GM12878 (cell line): ENCODE results near the gene PDLIM5.

ENCODE experiments used
- HCFC1 ChIP-seq: fragments of 150-350 bp; IDR thresholded peaks from 2 replicates; pipeline ENCODE4 v1.6.1; 2014; ENCODE audit warnings: low read length
- SMAD1 ChIP-seq: fragments of 450-650 bp; IDR thresholded peaks from 2 replicates; pipeline ENCODE4 v1.6.1; 2018; ENCODE audit warnings: mild to moderate bottlenecking, low read depth; ENCODE audit not compliant: partially characterized antibody
- TF ChIP-seq, protein P1 (sequence below): fragments of 450-650 bp; IDR thresholded peaks from 2 replicates; pipeline ENCODE4 v1.6.1; 2017; ENCODE audit warnings: mild to moderate bottlenecking
- TF ChIP-seq, protein P2 (sequence below): IDR thresholded peaks from 2 replicates; pipeline ENCODE4 v1.6.1; 2012; ENCODE audit warnings: mild to moderate bottlenecking, low read depth, low read length

DNA sequence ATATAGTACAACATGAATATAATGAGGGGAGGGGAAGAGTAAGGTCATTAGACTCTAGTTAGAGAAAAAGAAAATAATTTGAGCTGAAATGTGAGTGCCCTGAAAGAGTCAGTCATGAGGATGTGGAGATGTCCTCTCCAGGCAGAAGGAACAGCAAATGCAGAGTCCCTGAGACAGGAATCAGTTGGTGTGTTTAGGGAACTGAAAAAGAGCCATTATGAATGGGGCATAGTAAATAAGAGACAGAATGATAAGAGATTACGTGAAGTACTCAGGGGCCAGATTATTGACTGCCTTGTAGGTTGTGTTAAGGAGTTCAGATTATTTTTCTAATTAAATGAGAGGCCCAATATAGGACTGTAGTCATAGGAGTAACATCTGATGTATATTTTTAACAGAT is 147.0 kb downstream of the PDLIM5 start:
- TF ChIP-seq HCFC1 (no peak), SMAD1 (no peak)
- TF ChIP-seq, protein P1, sequence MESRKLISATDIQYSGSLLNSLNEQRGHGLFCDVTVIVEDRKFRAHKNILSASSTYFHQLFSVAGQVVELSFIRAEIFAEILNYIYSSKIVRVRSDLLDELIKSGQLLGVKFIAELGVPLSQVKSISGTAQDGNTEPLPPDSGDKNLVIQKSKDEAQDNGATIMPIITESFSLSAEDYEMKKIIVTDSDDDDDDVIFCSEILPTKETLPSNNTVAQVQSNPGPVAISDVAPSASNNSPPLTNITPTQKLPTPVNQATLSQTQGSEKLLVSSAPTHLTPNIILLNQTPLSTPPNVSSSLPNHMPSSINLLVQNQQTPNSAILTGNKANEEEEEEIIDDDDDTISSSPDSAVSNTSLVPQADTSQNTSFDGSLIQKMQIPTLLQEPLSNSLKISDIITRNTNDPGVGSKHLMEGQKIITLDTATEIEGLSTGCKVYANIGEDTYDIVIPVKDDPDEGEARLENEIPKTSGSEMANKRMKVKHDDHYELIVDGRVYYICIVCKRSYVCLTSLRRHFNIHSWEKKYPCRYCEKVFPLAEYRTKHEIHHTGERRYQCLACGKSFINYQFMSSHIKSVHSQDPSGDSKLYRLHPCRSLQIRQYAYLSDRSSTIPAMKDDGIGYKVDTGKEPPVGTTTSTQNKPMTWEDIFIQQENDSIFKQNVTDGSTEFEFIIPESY: no peak
- TF ChIP-seq, protein P2, sequence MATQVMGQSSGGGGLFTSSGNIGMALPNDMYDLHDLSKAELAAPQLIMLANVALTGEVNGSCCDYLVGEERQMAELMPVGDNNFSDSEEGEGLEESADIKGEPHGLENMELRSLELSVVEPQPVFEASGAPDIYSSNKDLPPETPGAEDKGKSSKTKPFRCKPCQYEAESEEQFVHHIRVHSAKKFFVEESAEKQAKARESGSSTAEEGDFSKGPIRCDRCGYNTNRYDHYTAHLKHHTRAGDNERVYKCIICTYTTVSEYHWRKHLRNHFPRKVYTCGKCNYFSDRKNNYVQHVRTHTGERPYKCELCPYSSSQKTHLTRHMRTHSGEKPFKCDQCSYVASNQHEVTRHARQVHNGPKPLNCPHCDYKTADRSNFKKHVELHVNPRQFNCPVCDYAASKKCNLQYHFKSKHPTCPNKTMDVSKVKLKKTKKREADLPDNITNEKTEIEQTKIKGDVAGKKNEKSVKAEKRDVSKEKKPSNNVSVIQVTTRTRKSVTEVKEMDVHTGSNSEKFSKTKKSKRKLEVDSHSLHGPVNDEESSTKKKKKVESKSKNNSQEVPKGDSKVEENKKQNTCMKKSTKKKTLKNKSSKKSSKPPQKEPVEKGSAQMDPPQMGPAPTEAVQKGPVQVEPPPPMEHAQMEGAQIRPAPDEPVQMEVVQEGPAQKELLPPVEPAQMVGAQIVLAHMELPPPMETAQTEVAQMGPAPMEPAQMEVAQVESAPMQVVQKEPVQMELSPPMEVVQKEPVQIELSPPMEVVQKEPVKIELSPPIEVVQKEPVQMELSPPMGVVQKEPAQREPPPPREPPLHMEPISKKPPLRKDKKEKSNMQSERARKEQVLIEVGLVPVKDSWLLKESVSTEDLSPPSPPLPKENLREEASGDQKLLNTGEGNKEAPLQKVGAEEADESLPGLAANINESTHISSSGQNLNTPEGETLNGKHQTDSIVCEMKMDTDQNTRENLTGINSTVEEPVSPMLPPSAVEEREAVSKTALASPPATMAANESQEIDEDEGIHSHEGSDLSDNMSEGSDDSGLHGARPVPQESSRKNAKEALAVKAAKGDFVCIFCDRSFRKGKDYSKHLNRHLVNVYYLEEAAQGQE: no peak
